Heart right ventricle (tissue), 16 donors: ENCODE results near the gene C1QTNF6. TPM values are rescaled to one million over a fixed set of nuclear protein-coding genes. Genes with fewer than 3 reads are reported as not detected.
A peak's percentile ranks its signal among the peaks of the same experiment; 100 is the strongest.

ENCODE experiments used
- ATAC-seq, 8 donors: fragments of 200-7000 bp; cut with Tn5 transposase; one replicate each; pipeline ENCODE4 v1.9.1; 2020; ENCODE audit warnings: mild to moderate bottlenecking in 8 of 8, moderate library complexity in 8 of 8, moderate number of reproducible peaks in 1 of 8
- DNase-seq, 2 donors: peaks; one replicate each; pipeline ENCODE4 v3.0.0-alpha.2; 2020
- H3K27ac ChIP-seq, 10 donors: fragments of 200-600 bp; sonication (generic) in 2 of 10; one replicate each; pipeline versions ENCODE4 v1.5.0 to v1.8.0; 2020 to 2022; ENCODE audit warnings: mild to moderate bottlenecking in 3 of 10
- H3K27me3 ChIP-seq, 7 donors: fragments of 200-600 bp; one replicate each; pipeline ENCODE4 v1.8.0; 2021 to 2022; ENCODE audit warnings: mild to moderate bottlenecking in 2 of 7
- H3K36me3 ChIP-seq, 9 donors: fragments of 200-600 bp; sonication (generic) in 1 of 9; one replicate each; pipeline versions ENCODE4 v1.5.0 to v1.8.0; 2020 to 2022; ENCODE audit warnings: mild to moderate bottlenecking in 2 of 9
- H3K4me1 ChIP-seq, 9 donors: fragments of 200-600 bp; sonication (generic) in 1 of 9; one replicate each; pipeline versions ENCODE4 v1.5.0 to v1.8.0; 2020 to 2022; ENCODE audit warnings: mild to moderate bottlenecking in 4 of 9
- H3K4me3 ChIP-seq, 10 donors: fragments of 200-600 bp; sonication (generic) in 2 of 10; one replicate each; pipeline versions ENCODE4 v1.5.0 to v1.8.0; 2020 to 2022; ENCODE audit warnings: mild to moderate bottlenecking in 7 of 10, moderate library complexity in 2 of 10
- H3K9me3 ChIP-seq, 11 donors: fragments of 200-600 bp in 10 of 11; sonication (generic) in 2 of 11; one replicate each; pipeline versions ENCODE4 v1.5.0 to v1.8.0; 2013 to 2022; ENCODE audit warnings: mild to moderate bottlenecking in 2 of 11, control low read depth in 1 of 11, moderate library complexity in 1 of 11
- CTCF ChIP-seq, 9 donors: fragments of 200-600 bp; sonication (generic) in 2 of 9; IDR thresholded peaks; one replicate each; pipeline versions ENCODE4 v1.5.0 to v1.8.0; 2021 to 2022; ENCODE audit warnings: antibody characterized with exemption in 9 of 9, mild to moderate bottlenecking in 5 of 9, moderate library complexity in 1 of 9
- WGBS, 2 donors: extraction: QIAGEN DNeasy Blood & Tissue Kit; methylation state at CpG; one replicate each; pipeline ENCODE4 v1.1.7; 2013; ENCODE audit warnings: inconsistent platforms in 1 of 2; 5-methylcytosine and 5-hydroxymethylcytosine counted together
- intact Hi-C, 10 donors: fragments of 100-400 bp; cut with DNase I; formaldehyde crosslinking; loops; one replicate each; pipeline versions ENCODE4 v1.11.1 to v1.14.2; 2022
- polyA plus RNA-seq, 2 donors: library from polyadenylated mRNA; stranded (reverse); fragments of 200-250 nt; gene quantifications; one replicate each; pipeline ENCODE4 v1.2.3, GENCODE V29; 2013
- total RNA-seq, 10 donors: library from RNA; stranded (reverse); fragmentation: NEBNext Ultra II Directional in 3 of 10; extraction: Animal tissue kit (Norgen Biotek cat#: 25700) in 3 of 10; gene quantifications; one replicate each; pipeline versions ENCODE4 v1.2.1 to v1.2.4, GENCODE V29; 2021 to 2023
- donor health status: Arrhythmogenic right ventricular cardiomyopathy.
- donor health status: ischemic (EF 13 %, LVEDD 7.1; RV severe dilation, severe dysfunction).
- donor health status: healthy with polysubstance abuse.
- donor health status: DM: no; HTN: yes; CAD: no.
- donor health status: DM: no; HTN: no; CAD: no.
- donor health status: ischemic (EF 25% LVEDD 6.9; RV normal size, moderate dysfunction).
- donor health status: ischemic (EF 25% LVEDD 5.7; RV mildly dilated, moderate dysfunction).
- donor health status: healthy.
- donor health status: DM: yes; HTN: yes; CAD: no.
- donor health status: Ischemic cardiomyopathy.
- donor health status: ischemic (EF 35%, LVEDD 5.7; RV mildly dilated, moderate dysfunction).
- donor health status: nonischemic (EF 11% LVEDD 7.7; RV severe dilation, severe dysfunction).
- donor health status: DM: yes; HTN: yes; CAD: no.
- donor health status: PGD.
- donor health status: ischemic (EF 29% LVEDD 5.4; RV normal size, mild dysfunction).
- donor health status: nonischemic (EF 23%, LVEDD 6.1; RV moderate dilation, normal function).

The C1QTNF6 gene
- total and polyA plus RNA-seq, 12 donors = 0.51 to 6.4 (median 1.5) TPM

- no peak overlapping the region for H3K4me3 ChIP-seq
- intact Hi-C loops = no loop called here
- H3K36me3 ChIP-seq = peaks cover 0 to 9% (median 0%) of the 10 kb centered on the region in 9 donors
- DNase-seq (no peak), ATAC-seq (no peak)
- no peaks in the 10 kb centered on the region for H3K27me3 ChIP-seq
- no peaks in the 10 kb centered on the region for H3K9me3 ChIP-seq
- 95 to 99% methylated on average over 3 of the region's 3 CpGs for WGBS, 2 donors
- no peak for TF ChIP-seq CTCF (IDR thresholded peaks at IDR 0.05)
- H3K27ac ChIP-seq = peak overlapping the region in 5 of 10 donors; percentile 22 to 54 (median 44)
- H3K4me1 ChIP-seq = peaks cover 32 to 59% (median 50%) of the 10 kb centered on the region in 9 donors
These were observed 10.3 kb downstream of the C1QTNF6 start for GRCh38 chr22:37177755-37178154.

GRCh38 chr22:37177221-37177620 is 10.8 kb downstream of the C1QTNF6 start:
- no peak overlapping the region for H3K4me3 ChIP-seq

GRCh38 chr22:37176464-37177061 is 11.5 kb downstream of the C1QTNF6 start:
- WGBS, 2 donors = 8 to 9% methylated on average over 23 of the region's 23 CpGs
- H3K4me3 ChIP-seq = peak overlapping the region in 7 of 10 donors; percentile 1 to 31 (median 15)
- no peaks in the 10 kb centered on the region for H3K36me3 ChIP-seq
- DNase-seq = peak; percentile 76 to 83
- peak overlapping the region; percentile 5 to 82 (median 43) for H3K27ac ChIP-seq
- peak; percentile 76 to 93 (median 90) for ATAC-seq
- TF ChIP-seq CTCF (IDR thresholded peaks at IDR 0.05) = peak in 2 of 9 donors; percentile 26 to 32
- H3K9me3 ChIP-seq = no peaks in the 10 kb centered on the region
- H3K27me3 ChIP-seq = no peaks in the 10 kb centered on the region
- peaks cover 32 to 59% (median 50%) of the 10 kb centered on the region in 9 donors for H3K4me1 ChIP-seq
- intact Hi-C loops = no loop called here

More at GRCh38 chr22:37177221-37177620, 10.8 kb downstream of the C1QTNF6 start:
- ATAC-seq (no peak), DNase-seq (no peak)
- H3K9me3 ChIP-seq = no peaks in the 10 kb centered on the region
- no peak for TF ChIP-seq CTCF (IDR thresholded peaks at IDR 0.05)
- peak overlapping the region in 7 of 10 donors; percentile 35 to 82 (median 44) for H3K27ac ChIP-seq
- peaks cover 0 to 4% (median 0%) of the 10 kb centered on the region in 9 donors for H3K36me3 ChIP-seq
- no peaks in the 10 kb centered on the region for H3K27me3 ChIP-seq
- intact Hi-C loops = no loop called here
- 74 to 83% methylated on average over 5 of the region's 5 CpGs for WGBS, 2 donors
- H3K4me1 ChIP-seq = peaks cover 32 to 59% (median 50%) of the 10 kb centered on the region in 9 donors

GRCh38 chr22:37175414-37176281 is 12.4 kb downstream of the C1QTNF6 start:
- WGBS, 2 donors = 62 to 63% methylated on average over 18 of the region's 18 CpGs
- H3K4me3 ChIP-seq = peak overlapping the region in 3 of 10 donors; percentile 3 to 31 (median 20)
- no peak for DNase-seq

More at GRCh38 chr22:37175414-37176281, 12.4 kb downstream of the C1QTNF6 start:
- ATAC-seq = no peak
- peak overlapping the region in 7 of 10 donors; percentile 35 to 82 (median 44) for H3K27ac ChIP-seq
- H3K4me1 ChIP-seq = peaks cover 32 to 57% (median 50%) of the 10 kb centered on the region in 9 donors
- no peak for TF ChIP-seq CTCF (IDR thresholded peaks at IDR 0.05)
- intact Hi-C loops = no loop called here
- H3K36me3 ChIP-seq = no peaks in the 10 kb centered on the region
- H3K9me3 ChIP-seq = no peaks in the 10 kb centered on the region
- no peaks in the 10 kb centered on the region for H3K27me3 ChIP-seq
